ENCODE data around the gene SLC25A3.
"Not testable (repeated sequence)": the region's sequence is repeated elsewhere in the genome, so short reads cannot be mapped to it uniquely, and the experiment has no call there.

The SLC25A3 gene

DNA sequence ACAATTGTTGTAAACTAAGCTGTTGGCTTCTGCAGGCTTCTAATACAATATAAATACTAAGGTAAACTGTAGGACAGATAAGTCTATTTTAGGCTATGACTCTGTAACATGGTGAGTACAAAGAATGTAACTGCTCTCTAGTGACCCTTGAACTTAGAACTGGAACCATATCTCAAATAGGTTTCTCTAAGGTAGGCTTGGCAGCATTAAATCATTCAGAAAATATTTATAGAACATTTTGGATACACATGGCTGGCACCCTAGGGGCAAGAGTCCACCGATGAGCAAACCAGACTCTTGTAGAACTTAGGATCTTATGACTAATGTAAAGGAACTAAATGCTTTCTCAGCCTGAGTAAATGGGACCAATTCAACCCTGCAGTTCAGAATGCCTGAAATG is 19.4 kb upstream of the SLC25A3 start:
- Histone ChIP-seq H3K9me3 (ENCODE audit: control insufficient read depth, low read length) (no peaks in the 10 kb centered on the region), H3K4me1 (no peaks in the 10 kb centered on the region), H3K27ac (no peak overlapping the region), H3K4me2 (ENCODE audit: low read length) (no peak overlapping the region), H2AFZ (no peak overlapping the region), H3K4me3 (ENCODE audit: low read depth, low read length) (no peak overlapping the region), H3K36me3 (ENCODE audit: control insufficient read depth, insufficient read depth, low read length) (no peaks in the 10 kb centered on the region), H3K79me2 (no peaks in the 10 kb centered on the region), H3K9ac (no peak overlapping the region), H3K27me3 (ENCODE audit: control insufficient read depth, insufficient read depth, low read length) (no peaks in the 10 kb centered on the region)
- TF ChIP-seq, protein P1, sequence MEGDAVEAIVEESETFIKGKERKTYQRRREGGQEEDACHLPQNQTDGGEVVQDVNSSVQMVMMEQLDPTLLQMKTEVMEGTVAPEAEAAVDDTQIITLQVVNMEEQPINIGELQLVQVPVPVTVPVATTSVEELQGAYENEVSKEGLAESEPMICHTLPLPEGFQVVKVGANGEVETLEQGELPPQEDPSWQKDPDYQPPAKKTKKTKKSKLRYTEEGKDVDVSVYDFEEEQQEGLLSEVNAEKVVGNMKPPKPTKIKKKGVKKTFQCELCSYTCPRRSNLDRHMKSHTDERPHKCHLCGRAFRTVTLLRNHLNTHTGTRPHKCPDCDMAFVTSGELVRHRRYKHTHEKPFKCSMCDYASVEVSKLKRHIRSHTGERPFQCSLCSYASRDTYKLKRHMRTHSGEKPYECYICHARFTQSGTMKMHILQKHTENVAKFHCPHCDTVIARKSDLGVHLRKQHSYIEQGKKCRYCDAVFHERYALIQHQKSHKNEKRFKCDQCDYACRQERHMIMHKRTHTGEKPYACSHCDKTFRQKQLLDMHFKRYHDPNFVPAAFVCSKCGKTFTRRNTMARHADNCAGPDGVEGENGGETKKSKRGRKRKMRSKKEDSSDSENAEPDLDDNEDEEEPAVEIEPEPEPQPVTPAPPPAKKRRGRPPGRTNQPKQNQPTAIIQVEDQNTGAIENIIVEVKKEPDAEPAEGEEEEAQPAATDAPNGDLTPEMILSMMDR (IDR thresholded peaks at IDR 0.05) = no peak

DNA sequence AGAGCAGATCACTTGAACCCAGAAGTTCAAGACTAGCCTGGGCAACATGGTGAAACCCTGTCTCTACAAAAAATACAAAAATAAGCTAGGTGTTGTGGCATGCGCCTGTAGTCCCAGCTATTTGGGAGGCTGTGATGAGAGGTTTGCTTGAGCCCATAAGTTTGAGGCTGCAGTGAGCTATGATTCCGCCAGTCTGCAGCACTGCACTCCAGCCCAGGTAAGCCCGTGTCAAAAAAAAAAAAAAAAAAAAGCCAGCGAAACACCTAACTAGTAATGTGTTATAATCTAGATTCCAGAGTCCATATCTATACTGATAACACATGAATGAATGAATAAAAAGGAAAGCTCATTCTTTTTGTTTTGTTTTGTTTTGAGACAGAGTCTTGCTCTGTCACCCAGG is 18.5 kb upstream of the SLC25A3 start:
- no peak overlapping the region for H3K4me2 ChIP-seq (ENCODE audit: low read length)
- H3K27ac ChIP-seq = no peak overlapping the region
- no peak overlapping the region for H3K4me3 ChIP-seq (ENCODE audit: low read depth, low read length)
- H2AFZ ChIP-seq = no peak overlapping the region
- no peaks in the 10 kb centered on the region for H3K79me2 ChIP-seq
- TF ChIP-seq, protein P1 (IDR thresholded peaks at IDR 0.05) = no peak
- H3K4me1 ChIP-seq = no peaks in the 10 kb centered on the region
- no peak overlapping the region for H3K9ac ChIP-seq
- no peaks in the 10 kb centered on the region for H3K9me3 ChIP-seq (ENCODE audit: control insufficient read depth, low read length)
- H3K36me3 ChIP-seq (ENCODE audit: control insufficient read depth, insufficient read depth, low read length) = no peaks in the 10 kb centered on the region
- no peaks in the 10 kb centered on the region for H3K27me3 ChIP-seq (ENCODE audit: control insufficient read depth, insufficient read depth, low read length)

DNA sequence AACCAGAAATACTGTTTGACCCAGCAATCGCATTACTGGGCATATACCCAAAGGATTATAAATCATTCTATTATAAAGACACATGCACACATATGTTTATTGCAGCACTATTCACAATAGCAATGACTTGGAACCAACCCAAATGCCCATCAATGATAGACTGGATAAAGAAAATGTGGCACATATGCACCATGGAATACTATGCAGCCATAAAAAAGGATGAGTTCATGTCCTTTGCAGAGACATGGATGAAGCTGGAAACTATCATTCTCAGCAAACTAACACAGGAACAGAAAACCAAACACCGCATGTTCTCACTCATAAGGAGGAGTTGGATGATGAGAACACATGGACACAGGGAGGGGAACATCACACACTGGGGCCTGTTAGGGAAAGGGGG is 16.7 kb upstream of the SLC25A3 start:
- not testable (repeated sequence) for H3K4me2 ChIP-seq (ENCODE audit: low read length); H3K9me3 ChIP-seq (ENCODE audit: control insufficient read depth, low read length); H3K36me3 ChIP-seq (ENCODE audit: control insufficient read depth, insufficient read depth, low read length); H3K4me1 ChIP-seq; H3K79me2 ChIP-seq; H3K27ac ChIP-seq; H2AFZ ChIP-seq; H3K4me3 ChIP-seq (ENCODE audit: low read depth, low read length); H3K27me3 ChIP-seq (ENCODE audit: control insufficient read depth, insufficient read depth, low read length); H3K9ac ChIP-seq

DNA sequence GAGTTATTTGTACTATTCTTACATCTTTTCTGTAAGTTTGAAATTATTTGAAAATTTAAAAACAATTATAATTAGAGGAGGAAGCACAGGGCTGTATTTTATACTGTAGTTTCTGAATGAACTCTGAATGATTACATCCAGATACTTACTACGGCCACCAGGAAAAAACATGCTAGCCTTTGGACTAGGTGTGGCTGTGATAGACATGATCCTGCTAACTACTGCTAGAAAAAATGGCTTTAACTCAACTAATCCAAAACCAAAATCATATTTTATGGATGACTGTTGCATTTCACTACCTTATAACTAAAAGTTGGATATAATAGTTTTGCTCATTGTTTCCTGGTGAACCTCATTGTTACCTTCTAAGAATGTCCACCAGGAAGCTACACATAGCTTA is 15.1 kb upstream of the SLC25A3 start:
- TF ChIP-seq, protein P1 (IDR thresholded peaks at IDR 0.05) = no peak
- Histone ChIP-seq H3K4me3 (ENCODE audit: low read depth, low read length) (no peak overlapping the region), H3K79me2 (no peaks in the 10 kb centered on the region), H3K27me3 (ENCODE audit: control insufficient read depth, insufficient read depth, low read length) (no peaks in the 10 kb centered on the region), H3K36me3 (ENCODE audit: control insufficient read depth, insufficient read depth, low read length) (no peaks in the 10 kb centered on the region), H3K4me1 (no peaks in the 10 kb centered on the region), H3K27ac (no peak overlapping the region), H2AFZ (peak overlapping the region; percentile 40), H3K9ac (no peak overlapping the region), H3K4me2 (ENCODE audit: low read length) (no peak overlapping the region), H3K9me3 (ENCODE audit: control insufficient read depth, low read length) (no peaks in the 10 kb centered on the region)

DNA sequence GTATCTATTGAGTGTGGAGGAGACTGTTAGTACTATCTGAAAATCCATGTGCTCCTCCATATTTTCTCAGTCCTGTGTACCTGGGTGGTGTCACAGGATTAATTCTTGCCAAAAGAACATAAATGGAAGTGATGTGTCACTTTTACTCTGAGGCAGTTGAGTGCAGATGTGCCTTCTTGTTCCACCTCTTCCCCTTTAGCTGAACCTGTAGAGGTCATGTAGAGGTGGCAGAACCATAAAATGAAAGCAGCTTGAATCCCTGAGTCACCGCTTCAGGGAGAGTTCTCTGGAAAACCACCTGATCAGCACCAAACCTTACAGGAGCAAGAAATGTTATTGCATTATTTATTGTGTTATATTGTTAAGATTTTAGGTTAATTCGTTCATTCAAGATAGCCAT is 14.7 kb upstream of the SLC25A3 start:
- Histone ChIP-seq H3K4me1 (no peaks in the 10 kb centered on the region), H3K27me3 (ENCODE audit: control insufficient read depth, insufficient read depth, low read length) (no peaks in the 10 kb centered on the region), H3K9me3 (ENCODE audit: control insufficient read depth, low read length) (no peaks in the 10 kb centered on the region), H3K27ac (no peak overlapping the region), H3K4me3 (ENCODE audit: low read depth, low read length) (no peak overlapping the region), H3K79me2 (no peaks in the 10 kb centered on the region), H3K4me2 (ENCODE audit: low read length) (no peak overlapping the region), H3K36me3 (ENCODE audit: control insufficient read depth, insufficient read depth, low read length) (no peaks in the 10 kb centered on the region), H2AFZ (peak overlapping the region; percentile 40), H3K9ac (no peak overlapping the region)
- TF ChIP-seq, protein P1 (IDR thresholded peaks at IDR 0.05) = no peak

Measured in parathyroid adenoma (tissue), 2 donors.